SKM-1 (cell line): ENCODE data around the gene WFS1.
A peak's percentile ranks its signal among the peaks of the same experiment; 100 is the strongest.

ENCODE experiments used
- DNase-seq: peaks from one replicate; lab custom pipeline; 2025; ENCODE audit not compliant: unreplicated experiment; lab: John Stamatoyannopoulos, UW

Gene WFS1

DNA sequence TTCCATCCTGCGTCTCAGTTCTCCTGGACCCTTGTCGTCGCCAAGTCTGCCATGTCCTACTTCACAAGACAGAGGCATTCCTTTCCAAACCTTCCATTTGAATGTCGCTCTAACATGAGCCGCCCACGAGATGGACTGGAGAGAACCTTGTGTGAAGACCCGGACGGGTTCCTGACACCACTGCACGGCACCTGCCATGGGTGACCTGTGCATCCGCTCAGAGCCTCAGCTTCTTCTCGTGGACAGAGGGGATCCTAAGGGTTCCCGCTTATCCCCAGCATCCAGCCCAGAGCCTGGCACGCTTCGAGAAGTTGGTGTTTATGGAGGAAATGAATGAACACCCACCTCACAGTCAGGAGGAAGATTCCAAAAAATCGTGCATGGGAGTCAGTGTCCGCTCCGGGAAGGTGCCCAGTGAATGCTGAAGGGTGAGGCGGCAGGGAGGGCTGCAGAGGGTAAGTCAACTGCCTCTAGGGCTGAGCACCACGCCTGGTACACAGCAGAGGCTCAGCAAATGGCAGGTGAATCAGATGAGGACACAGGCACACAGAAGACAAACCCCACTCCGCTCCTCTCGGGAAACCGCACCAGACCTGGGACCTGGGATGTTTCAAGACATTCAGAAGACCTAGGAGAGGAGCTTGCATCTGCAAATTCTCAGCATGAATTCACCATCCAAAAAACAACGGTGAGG lies 52.6 kb downstream of the WFS1 start:
- no peak for DNase-seq

DNA sequence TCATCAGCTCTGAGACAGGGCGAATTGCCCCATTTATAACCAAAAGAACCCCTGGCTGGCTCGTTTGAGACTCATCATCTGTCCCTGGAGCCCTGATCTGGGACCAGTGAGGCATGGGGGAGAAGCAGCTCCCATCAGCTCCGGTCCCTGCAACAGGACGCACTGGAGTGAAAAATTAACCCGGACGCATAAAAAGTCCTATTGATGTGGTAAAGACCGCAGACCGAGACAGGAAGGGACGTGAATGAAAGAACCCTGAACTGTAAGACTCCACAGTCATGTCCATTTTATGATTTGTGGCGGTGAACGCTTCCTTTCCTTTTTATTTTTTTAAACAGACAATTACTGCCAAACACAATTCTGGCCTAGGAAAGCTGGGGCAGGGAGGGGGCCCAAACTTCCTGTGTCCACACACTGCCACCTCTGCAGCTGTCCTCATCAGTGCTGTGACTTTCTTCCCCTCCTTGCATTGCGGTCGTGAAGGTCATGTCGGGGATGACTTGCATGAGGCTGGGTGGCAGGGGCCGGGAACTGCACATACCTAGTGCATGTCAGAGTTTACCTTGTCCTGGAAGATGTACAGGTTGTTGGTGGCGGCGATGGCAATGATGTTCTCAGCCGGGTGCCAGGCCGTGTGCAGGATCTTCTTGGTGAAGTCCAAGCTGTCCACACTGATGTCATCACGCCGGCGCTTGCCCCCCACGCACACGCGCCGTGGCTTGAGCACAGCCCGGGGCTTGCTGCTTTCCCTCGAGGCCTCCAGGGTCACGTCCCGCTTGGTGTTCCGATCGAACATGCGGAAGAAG lies 53.3 kb downstream of the WFS1 start:
- DNase-seq, result no peak

DNA sequence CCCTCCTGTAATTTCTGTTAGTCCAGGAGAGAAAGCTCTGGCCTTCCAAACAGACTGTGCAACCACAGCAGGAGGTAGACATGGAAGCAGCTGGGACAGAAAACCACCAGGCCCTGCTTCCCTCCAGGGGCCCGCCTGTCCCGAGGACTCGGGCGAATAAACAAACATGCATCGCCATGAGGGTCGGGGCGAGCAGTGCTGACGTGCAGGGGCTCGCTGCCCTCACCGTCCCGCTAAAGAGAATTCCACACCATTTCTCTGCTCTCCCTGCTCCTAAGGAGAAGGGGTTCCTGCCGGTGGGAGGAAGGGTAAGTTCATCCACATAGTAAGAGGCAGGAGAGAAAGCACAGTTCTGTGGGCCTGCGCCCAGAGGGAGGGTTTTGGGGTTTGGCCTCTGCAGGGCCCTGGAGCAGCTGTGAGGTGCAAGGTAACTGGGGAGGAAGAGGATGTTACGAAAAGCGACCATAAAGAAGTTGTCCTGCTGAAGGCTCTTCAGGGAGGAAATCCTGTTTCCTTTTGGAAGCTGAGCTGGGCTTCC lies 54.9 kb downstream of the WFS1 start:
- DNase-seq, result no peak

DNA sequence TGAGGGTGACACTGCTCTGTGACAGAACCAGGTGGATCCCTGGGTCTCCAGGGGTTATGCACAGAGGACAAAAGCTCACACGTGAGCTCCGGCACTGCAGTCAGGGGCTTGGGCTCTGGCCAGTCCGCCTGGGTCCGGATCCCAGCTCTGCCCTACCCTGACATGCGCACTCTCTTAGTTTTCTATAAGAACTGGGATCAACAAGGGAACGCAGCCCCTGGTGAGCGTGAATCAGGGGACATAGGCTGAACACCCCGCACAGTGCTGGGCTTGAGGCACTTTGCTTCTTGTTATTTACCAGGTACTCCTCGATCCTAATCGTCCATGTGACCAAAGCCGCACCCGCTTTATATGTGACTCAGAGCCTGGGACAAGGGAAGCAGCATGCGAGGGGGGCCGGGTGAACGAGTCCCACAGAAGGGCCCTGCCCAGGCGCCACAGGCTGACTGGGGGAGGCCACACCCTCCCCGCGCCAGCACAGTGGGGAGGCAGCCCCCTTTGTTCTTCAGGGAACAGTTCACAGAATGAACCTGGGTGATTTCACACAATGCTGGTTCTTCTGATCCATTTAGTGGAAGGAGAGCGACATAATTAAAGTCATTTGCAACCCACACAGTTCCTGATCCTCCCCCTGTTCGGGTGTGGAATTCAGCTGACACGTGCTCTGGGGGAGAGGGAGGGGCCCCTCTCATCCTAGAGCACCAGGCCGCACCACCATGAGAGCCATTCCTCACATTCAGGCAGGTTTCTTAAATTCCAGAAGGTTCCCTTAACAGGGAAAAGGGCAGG lies 55.5 kb downstream of the WFS1 start:
- no peak for DNase-seq

DNA sequence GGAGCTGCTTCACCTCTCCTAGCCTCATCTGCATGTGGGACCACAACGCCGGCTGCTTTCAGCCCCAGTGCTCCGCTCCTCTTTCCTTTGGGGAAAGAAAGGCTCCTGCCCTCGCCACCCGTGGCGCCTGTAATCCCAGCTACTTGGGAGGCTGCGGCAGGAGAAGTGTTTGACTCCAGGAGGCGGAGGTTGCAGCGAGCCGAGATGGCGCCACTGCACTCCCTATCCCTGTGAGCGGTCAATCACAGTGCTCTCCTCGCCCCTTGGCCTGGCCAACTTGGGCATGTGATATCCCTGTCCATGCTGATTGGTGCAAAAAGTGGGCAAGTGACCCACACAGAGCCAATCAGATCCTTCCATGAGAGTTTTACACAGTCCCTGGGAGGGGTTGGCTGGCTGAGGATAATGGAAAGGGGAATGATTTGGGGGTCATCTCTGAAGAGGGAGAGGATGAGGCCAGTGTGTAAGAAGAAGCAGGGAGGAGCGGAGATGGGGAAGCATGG lies 56.2 kb downstream of the WFS1 start:
- DNase-seq, result no peak

- DNase-seq, result no peak
Measured at GRCh38 chr4:6326312-6327060, 56.8 kb downstream of the WFS1 start.

DNA sequence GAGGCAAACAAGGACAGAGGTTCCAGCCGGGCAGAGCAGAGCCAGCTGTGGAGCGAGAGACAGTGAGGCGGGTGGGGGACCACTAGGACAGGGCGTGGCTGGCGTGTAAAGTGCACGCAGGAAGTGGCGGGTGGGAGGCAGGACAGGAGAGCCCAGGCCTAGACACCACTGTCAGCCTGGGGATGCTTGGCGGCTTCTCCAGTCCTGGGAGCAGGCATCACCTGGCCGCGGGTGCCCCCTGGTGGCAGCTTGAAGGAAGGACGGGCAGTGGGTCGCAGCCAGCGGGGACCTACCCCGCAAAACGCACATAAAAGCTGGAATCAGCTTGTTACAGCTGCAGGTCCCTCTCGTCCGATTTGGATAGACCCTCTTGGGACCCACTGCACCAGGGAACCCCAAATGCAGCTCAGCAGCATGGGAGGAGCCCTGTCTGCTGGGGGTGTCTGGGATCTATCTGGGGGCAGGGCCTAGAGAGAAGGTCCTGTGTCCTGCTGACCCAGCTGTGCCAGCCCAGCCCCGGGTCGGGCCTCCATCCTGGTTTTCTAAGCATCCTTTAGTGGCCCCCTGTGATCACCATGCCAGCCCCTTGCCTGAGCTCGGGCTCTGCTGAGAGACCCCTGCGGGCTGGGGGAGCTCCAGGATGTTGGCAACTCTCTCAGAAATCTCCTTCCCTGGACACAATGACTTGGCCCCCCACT lies 57.7 kb downstream of the WFS1 start:
- peak; percentile 62 for DNase-seq

- DNase-seq, result no peak
Measured at GRCh38 chr4:6328526-6328925, 58.9 kb downstream of the WFS1 start.

DNA sequence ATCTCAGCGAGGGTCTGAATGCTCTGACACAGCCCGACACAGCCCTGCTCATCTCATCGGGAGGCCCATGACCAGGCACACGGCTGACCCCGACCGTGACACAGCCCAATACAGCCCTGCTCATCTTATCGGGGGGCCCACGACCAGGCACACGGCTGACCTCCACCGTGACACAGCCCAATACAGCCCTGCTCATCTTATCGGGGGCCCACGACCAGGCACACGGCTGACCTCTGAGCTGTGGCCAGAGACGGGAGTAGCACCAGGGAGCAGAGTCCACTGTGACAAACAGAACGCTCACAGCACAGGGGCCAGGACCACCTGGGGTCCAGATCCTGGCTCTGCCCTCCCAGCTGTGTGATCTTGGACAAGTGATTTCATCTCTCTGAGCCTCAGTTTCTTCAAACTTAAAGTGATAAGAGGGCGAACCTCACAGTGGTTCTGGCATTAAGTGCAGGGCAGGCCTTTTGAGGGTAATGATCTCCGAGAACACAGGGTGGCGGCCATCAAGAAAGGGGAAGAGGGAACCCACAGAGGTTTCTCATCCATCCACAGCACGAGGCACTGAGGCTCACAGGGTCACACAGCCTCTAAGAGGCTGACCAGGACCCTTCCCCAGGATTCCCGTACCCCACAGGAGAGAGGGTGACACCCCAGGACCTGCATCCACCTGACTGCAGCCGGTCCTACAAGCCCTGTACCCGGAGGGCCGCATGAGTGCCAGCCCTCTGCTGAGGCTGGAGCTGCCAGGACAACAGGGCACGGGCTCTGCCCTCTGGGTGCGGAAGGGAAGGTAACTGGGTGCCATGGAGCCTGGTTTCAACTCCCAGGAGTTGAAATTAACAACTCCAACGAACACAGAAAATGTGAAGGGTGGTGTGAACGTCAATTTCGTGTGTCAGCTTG lies 60.1 kb downstream of the WFS1 start:
- DNase-seq, result no peak

DNA sequence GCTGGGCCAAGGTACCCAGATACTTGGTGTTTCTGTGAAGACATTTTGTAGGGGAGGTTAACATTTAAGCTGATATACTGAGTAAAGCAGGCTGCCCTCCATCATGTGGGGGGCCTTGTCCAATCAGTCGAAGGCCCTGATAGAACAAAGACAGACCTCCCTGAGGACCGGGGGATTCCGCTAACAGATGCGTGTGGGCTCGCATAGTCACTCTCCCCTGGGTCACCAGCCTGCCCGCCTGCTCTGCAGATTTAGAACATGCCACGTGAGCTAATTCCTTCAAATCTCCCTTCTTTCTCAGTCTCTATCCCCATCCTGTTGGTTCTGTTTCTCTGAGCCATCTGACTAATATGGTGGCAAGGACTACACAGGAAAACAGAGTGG lies 60.7 kb downstream of the WFS1 start:
- no peak for DNase-seq

GRCh38 chr4:6331018-6331417 lies 61.4 kb downstream of the WFS1 start:
- DNase-seq, result no peak

- no peak for DNase-seq
Measured at GRCh38 chr4:6331468-6331867, 61.8 kb downstream of the WFS1 start.

DNA sequence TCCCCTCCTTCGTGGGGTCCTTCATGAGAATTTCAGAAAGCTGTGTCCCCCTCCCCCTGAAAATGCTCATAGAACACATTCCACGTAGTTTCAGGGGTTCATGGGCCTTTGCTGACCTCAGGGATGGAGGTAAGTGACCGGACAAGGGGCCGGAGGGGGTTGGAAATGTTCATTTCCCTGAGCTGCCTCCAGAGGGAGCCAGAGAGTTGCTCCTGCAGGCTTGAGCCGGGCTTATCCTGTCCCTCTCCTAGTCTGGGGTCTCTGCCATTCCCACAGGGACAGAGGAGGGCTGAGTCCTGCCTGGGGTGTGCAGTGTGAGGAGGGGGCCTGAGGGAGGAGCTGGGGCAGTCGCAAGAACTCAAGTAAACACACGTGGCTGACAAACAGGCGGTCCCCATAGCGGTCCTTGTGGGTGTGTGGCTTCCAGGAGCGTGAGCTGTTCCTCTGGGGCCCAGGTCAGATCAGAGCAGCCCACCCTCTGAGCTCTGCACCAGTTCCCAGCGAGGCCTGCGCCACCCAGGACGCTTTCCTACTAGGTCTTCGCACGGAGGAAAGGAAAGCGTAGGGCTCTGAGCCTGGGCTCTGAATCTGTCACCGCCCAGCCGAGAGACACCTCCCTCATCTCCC lies 62.5 kb downstream of the WFS1 start:
- peak; percentile 35 for DNase-seq

DNA sequence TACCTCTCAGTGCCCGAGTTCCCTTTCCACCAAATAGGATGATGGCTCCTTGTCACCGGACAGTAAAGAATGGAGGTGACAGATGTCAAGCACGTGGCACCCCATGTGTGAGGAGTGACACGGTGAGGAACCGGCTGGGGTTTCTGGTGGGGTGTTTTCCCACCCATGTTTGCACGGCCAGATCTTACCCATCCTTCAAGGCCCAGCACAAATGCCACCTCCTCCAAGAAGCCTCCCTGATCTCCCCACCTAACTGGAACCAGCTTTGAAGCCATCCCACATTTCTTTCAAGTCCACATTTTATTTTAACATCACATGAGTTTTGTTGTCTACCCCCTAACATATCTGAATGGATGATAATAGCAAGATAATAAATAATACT lies 63.0 kb downstream of the WFS1 start:
- no peak for DNase-seq

DNA sequence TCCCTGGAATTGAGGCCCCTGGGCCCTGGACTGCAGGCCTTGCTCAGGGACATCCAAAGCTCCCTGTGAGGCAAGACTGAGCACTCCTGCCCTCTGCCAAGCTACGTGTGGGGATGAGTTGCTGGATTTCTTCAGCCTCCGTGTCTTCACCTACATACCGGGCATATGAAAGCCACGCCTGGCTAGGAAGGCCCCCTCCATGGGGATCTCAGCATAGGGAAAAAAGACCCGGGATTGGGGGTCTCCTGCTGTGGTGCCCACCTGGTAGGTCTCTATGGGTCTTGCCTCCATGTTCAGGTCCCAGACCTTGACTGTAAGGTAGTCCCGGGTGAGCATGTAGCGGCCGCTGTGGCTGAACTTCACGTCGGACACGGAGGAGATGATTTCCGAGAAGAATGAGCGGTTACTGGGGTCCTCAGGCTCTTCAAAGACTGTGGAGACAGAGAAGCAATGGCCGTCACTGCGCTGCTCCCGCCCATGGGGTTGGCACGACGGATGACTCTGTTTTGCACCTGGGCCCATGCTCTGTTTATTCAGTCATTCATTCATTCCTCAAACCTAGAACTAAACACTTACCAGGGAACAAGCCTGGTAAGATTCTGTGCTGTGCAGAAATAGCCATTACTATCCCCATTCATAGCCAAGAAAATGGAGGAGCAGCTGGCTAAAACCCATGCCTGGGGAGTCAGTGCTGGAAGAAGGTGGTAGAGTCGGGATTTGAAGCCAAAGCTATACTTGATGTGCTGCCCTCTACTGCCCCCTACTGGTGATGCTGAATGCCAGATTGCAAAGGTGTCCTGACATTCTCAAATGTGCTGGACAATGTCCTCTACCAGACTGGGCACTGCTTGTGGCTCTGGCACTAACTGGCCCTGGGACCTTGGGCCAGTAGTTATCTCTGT lies 63.9 kb downstream of the WFS1 start:
- DNase-seq, result no peak

DNA sequence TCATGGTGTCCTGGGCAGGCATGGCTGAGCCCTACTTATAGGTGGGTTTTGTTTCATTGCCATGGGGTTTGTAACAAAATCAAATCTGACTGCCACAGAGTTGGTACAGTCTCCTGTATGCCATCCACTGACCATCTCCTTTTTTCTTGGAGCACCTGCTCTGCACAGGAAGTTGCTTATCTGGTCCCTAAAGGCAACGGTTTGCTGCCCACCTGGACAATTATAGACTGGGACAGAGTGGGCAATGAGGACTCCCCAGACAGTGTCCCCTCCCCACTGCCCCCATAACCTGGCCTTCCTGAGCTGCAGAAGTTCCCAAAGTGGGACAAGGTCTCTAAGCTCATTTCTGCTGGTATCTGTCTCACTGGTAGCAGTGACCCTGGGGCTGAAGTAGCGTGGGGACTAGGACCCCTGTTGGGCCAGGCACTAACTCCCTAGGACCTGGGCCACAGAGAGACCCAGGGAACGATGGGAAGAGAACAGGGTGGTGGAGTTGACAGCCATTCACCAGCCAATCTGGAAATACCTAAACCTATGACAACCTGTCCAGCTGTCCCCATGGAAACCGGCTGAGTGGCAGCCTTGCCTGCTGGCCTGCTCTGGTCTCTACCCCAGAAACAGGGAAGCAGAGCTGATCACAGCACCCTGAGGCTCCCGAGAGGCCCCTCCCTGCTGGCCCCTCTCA lies 64.7 kb downstream of the WFS1 start:
- DNase-seq, result no peak

GRCh38 chr4:6335040-6335590 lies 65.5 kb downstream of the WFS1 start:
- DNase-seq, result no peak
